ENCODE results near the gene PRKCB. TPM values are rescaled to one million over a fixed set of nuclear protein-coding genes. Genes with fewer than 3 reads are reported as not detected.

Gene PRKCB
- 9.2 and 16.4 TPM in 2 replicates for total RNA-seq (2014; rRNA removed; shearing (Covaris generic))
- 3.7 and 3.8 TPM in 2 replicates for polyA plus RNA-seq (2016; fragmentation: Nextera tagmentation; extraction: Ambion mirVana)
- long read RNA-seq, full-length matches to known transcripts: 1 of 4 reads
- long read RNA-seq, partial matches to known transcripts: 1 of 4 reads
- long read RNA-seq, other reads (novel, unspliced or antisense): 2 of 4 reads

DNA sequence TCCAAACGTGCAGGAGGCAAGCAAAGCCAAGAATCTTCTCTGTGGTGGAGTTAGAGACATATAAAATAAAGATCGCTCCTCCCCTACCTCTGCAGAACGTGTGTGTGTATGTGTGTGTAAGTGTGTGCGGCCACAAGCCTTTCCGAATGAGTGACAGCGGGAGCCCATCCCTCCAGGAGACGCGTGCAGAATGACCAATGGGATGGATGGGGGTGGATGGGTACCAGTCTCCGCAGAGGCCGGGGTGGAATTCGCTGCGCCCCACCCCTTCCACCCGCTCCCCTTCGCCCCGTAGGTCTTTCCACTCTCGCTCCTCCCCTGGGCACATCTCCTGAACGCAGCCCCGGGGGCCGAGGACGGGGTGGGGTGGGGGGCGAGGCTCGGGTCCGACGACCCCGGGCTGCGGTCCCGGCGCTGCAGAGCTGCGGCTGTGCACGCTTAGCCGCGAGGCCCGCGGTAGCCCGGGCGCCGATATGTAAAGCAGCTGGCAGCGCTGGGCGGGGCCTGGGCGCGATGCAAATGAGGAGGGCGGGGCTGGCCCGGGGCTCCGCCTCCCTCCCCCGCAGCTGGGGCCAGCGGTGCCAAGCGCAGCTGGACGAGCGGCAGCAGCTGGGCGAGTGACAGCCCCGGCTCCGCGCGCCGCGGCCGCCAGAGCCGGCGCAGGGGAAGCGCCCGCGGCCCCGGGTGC lies at the start of gene PRKCB:
TSS of gene PRKCB (plus strand) at position 594 of the 688 bp plus-strand sequence.
- no peak within 1 kb of the TSS for H3K27ac ChIP-seq (ENCODE audit: low read depth)
- H3K36me3 ChIP-seq (ENCODE audit: insufficient read depth): no peaks in the 10 kb centered on the region
- H3F3A ChIP-seq (replicated peaks; ENCODE audit: low read depth): 0 out of 2 replicates have a peak, but pooled peaks cover 2% of the 10 kb centered on the region
- Mint-ChIP-seq H3K4me1 (peaks cover 31% of the 10 kb centered on the region), H3K36me3 (ENCODE audit: low read depth) (no peaks in the 10 kb centered on the region; the same call in 2 of the 3 replicates), H3K9me3 (peaks cover 4% of the 10 kb centered on the region; the same call in 2 of the 3 replicates), H3K27ac (no peak within 1 kb of the TSS), H3K27me3 (ENCODE audit: insufficient read depth, low read depth, poor library complexity) (peaks cover 41% of the 10 kb centered on the region), H3K4me3 (peak within 1 kb of the TSS; percentile 87)
- DNase-seq (ENCODE audit: low spot score) (peak; percentile 96), ATAC-seq (peak; percentile 81)
- peak within 1 kb of the TSS; percentile 80 for H3K4me3 ChIP-seq
- 0 out of 2 replicates have a peak, but pooled peaks cover 4% of the 10 kb centered on the region for H3K9me2 ChIP-seq (ENCODE audit: insufficient read depth)
- H3K79me2 ChIP-seq (replicated peaks; ENCODE audit: insufficient read depth): no peaks in the 10 kb centered on the region
- peaks cover 13% of the 10 kb centered on the region for H3K4me1 ChIP-seq (ENCODE audit: insufficient read depth)
- peak within 1 kb of the TSS; percentile 95 for H3K4me2 ChIP-seq
- H2AFZ ChIP-seq: peak within 1 kb of the TSS; percentile 100
- TF ChIP-seq JUNB (IDR thresholded peaks at IDR 0.05; ENCODE audit: unreplicated experiment) (no peak), ZNF331 (CRISPR knock-in tag; IDR thresholded peaks at IDR 0.05; ENCODE audit: low read depth) (no peak), NANOG (IDR thresholded peaks at IDR 0.05; ENCODE audit: borderline replicate concordance) (no peak), POLR2AphosphoS5 (IDR thresholded peaks at IDR 0.05; ENCODE audit: low read depth) (peak; percentile 43; the same call in 1 of the 2 replicates), ZNF114 (CRISPR knock-in tag; IDR thresholded peaks at IDR 0.05) (no peak), CREB1 (CRISPR knock-in tag; IDR thresholded peaks at IDR 0.05; ENCODE audit: low read depth) (0 out of 2 replicates have a peak, but pooled peaks have one; percentile 30)
- TF ChIP-seq, protein P1, sequence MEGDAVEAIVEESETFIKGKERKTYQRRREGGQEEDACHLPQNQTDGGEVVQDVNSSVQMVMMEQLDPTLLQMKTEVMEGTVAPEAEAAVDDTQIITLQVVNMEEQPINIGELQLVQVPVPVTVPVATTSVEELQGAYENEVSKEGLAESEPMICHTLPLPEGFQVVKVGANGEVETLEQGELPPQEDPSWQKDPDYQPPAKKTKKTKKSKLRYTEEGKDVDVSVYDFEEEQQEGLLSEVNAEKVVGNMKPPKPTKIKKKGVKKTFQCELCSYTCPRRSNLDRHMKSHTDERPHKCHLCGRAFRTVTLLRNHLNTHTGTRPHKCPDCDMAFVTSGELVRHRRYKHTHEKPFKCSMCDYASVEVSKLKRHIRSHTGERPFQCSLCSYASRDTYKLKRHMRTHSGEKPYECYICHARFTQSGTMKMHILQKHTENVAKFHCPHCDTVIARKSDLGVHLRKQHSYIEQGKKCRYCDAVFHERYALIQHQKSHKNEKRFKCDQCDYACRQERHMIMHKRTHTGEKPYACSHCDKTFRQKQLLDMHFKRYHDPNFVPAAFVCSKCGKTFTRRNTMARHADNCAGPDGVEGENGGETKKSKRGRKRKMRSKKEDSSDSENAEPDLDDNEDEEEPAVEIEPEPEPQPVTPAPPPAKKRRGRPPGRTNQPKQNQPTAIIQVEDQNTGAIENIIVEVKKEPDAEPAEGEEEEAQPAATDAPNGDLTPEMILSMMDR (conservative IDR thresholded peaks at IDR 0.05; ENCODE audit: low read depth in 2 of 2): no peak
- TF ChIP-seq, protein P2, sequence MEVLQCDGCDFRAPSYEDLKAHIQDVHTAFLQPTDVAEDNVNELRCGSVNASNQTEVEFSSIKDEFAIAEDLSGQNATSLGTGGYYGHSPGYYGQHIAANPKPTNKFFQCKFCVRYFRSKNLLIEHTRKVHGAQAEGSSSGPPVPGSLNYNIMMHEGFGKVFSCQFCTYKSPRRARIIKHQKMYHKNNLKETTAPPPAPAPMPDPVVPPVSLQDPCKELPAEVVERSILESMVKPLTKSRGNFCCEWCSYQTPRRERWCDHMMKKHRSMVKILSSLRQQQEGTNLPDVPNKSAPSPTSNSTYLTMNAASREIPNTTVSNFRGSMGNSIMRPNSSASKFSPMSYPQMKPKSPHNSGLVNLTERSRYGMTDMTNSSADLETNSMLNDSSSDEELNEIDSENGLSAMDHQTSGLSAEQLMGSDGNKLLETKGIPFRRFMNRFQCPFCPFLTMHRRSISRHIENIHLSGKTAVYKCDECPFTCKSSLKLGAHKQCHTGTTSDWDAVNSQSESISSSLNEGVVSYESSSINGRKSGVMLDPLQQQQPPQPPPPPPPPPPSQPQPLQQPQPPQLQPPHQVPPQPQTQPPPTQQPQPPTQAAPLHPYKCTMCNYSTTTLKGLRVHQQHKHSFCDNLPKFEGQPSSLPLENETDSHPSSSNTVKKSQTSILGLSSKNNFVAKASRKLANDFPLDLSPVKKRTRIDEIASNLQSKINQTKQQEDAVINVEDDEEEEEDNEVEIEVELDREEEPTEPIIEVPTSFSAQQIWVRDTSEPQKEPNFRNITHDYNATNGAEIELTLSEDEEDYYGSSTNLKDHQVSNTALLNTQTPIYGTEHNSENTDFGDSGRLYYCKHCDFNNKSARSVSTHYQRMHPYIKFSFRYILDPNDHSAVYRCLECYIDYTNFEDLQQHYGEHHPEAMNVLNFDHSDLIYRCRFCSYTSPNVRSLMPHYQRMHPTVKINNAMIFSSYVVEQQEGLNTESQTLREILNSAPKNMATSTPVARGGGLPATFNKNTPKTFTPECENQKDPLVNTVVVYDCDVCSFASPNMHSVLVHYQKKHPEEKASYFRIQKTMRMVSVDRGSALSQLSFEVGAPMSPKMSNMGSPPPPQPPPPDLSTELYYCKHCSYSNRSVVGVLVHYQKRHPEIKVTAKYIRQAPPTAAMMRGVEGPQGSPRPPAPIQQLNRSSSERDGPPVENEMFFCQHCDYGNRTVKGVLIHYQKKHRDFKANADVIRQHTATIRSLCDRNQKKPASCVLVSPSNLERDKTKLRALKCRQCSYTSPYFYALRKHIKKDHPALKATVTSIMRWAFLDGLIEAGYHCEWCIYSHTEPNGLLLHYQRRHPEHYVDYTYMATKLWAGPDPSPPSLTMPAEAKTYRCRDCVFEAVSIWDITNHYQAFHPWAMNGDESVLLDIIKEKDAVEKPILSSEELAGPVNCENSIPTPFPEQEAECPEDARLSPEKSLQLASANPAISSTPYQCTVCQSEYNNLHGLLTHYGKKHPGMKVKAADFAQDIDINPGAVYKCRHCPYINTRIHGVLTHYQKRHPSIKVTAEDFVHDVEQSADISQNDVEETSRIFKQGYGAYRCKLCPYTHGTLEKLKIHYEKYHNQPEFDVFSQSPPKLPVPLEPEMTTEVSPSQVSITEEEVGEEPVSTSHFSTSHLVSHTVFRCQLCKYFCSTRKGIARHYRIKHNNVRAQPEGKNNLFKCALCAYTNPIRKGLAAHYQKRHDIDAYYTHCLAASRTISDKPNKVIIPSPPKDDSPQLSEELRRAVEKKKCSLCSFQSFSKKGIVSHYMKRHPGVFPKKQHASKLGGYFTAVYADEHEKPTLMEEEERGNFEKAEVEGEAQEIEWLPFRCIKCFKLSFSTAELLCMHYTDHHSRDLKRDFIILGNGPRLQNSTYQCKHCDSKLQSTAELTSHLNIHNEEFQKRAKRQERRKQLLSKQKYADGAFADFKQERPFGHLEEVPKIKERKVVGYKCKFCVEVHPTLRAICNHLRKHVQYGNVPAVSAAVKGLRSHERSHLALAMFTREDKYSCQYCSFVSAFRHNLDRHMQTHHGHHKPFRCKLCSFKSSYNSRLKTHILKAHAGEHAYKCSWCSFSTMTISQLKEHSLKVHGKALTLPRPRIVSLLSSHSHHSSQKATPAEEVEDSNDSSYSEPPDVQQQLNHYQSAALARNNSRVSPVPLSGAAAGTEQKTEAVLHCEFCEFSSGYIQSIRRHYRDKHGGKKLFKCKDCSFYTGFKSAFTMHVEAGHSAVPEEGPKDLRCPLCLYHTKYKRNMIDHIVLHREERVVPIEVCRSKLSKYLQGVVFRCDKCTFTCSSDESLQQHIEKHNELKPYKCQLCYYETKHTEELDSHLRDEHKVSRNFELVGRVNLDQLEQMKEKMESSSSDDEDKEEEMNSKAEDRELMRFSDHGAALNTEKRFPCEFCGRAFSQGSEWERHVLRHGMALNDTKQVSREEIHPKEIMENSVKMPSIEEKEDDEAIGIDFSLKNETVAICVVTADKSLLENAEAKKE (CRISPR knock-in tag; IDR thresholded peaks at IDR 0.05): no peak
- TF ChIP-seq, protein P3, sequence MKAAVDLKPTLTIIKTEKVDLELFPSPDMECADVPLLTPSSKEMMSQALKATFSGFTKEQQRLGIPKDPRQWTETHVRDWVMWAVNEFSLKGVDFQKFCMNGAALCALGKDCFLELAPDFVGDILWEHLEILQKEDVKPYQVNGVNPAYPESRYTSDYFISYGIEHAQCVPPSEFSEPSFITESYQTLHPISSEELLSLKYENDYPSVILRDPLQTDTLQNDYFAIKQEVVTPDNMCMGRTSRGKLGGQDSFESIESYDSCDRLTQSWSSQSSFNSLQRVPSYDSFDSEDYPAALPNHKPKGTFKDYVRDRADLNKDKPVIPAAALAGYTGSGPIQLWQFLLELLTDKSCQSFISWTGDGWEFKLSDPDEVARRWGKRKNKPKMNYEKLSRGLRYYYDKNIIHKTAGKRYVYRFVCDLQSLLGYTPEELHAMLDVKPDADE (IDR thresholded peaks at IDR 0.05): no peak
- TF ChIP-seq, protein P4, sequence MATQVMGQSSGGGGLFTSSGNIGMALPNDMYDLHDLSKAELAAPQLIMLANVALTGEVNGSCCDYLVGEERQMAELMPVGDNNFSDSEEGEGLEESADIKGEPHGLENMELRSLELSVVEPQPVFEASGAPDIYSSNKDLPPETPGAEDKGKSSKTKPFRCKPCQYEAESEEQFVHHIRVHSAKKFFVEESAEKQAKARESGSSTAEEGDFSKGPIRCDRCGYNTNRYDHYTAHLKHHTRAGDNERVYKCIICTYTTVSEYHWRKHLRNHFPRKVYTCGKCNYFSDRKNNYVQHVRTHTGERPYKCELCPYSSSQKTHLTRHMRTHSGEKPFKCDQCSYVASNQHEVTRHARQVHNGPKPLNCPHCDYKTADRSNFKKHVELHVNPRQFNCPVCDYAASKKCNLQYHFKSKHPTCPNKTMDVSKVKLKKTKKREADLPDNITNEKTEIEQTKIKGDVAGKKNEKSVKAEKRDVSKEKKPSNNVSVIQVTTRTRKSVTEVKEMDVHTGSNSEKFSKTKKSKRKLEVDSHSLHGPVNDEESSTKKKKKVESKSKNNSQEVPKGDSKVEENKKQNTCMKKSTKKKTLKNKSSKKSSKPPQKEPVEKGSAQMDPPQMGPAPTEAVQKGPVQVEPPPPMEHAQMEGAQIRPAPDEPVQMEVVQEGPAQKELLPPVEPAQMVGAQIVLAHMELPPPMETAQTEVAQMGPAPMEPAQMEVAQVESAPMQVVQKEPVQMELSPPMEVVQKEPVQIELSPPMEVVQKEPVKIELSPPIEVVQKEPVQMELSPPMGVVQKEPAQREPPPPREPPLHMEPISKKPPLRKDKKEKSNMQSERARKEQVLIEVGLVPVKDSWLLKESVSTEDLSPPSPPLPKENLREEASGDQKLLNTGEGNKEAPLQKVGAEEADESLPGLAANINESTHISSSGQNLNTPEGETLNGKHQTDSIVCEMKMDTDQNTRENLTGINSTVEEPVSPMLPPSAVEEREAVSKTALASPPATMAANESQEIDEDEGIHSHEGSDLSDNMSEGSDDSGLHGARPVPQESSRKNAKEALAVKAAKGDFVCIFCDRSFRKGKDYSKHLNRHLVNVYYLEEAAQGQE (IDR thresholded peaks at IDR 0.05; ENCODE audit: unreplicated experiment): no peak
- peaks cover 43% of the 10 kb centered on the region for H3K27me3 ChIP-seq (ENCODE audit: insufficient read depth)
- no peaks in the 10 kb centered on the region; the same call in 1 of the 2 replicates for H4K20me1 ChIP-seq (replicated peaks; ENCODE audit: insufficient read depth)
